ENCODE results near the gene ITGB1BP1. TPM values are rescaled to one million over a fixed set of nuclear protein-coding genes. Genes with fewer than 3 reads are reported as not detected.
A peak's percentile ranks its signal among the peaks of the same experiment; 100 is the strongest.

Gene ITGB1BP1
- total RNA-seq, 1 donor from 2014 or later, result 97.3 TPM

GRCh38 chr2:9375857-9376428, 47.4 kb downstream of the ITGB1BP1 start:
- Mint-ChIP-seq H3K4me3 (ENCODE audit: unreplicated experiment) (no peak overlapping the region), H3K9me3 (ENCODE audit: unreplicated experiment) (no peaks in the 10 kb centered on the region), H3K27ac (ENCODE audit: unreplicated experiment) (peak overlapping the region; percentile 19), H3K27me3 (ENCODE audit: unreplicated experiment) (peaks cover 7% of the 10 kb centered on the region), H3K36me3 (ENCODE audit: low read depth, unreplicated experiment) (peaks cover 46% of the 10 kb centered on the region), H3K4me1 (ENCODE audit: unreplicated experiment) (peaks cover 40% of the 10 kb centered on the region)
- DNase-seq (ENCODE audit: low spot score), result no peak
- TF ChIP-seq CTCF (IDR thresholded peaks at IDR 0.05; ENCODE audit: unreplicated experiment), result no peak

GRCh38 chr2:9374071-9374730, 49.1 kb downstream of the ITGB1BP1 start:
- DNase-seq (ENCODE audit: low spot score), result no peak
- Mint-ChIP-seq H3K36me3 (ENCODE audit: low read depth, unreplicated experiment) (peaks cover 52% of the 10 kb centered on the region), H3K4me1 (ENCODE audit: unreplicated experiment) (peaks cover 29% of the 10 kb centered on the region), H3K27me3 (ENCODE audit: unreplicated experiment) (peaks cover 7% of the 10 kb centered on the region), H3K9me3 (ENCODE audit: unreplicated experiment) (no peaks in the 10 kb centered on the region), H3K27ac (ENCODE audit: unreplicated experiment) (peak overlapping the region; percentile 43), H3K4me3 (ENCODE audit: unreplicated experiment) (no peak overlapping the region)
- no peak for TF ChIP-seq CTCF (IDR thresholded peaks at IDR 0.05; ENCODE audit: unreplicated experiment)

GRCh38 chr2:9373476-9373875, 49.9 kb downstream of the ITGB1BP1 start:
- DNase-seq (ENCODE audit: low spot score), result no peak
- peaks cover 57% of the 10 kb centered on the region for H3K36me3 Mint-ChIP-seq (ENCODE audit: low read depth, unreplicated experiment)
- H3K9me3 Mint-ChIP-seq (ENCODE audit: unreplicated experiment), result no peaks in the 10 kb centered on the region
- TF ChIP-seq CTCF (IDR thresholded peaks at IDR 0.05; ENCODE audit: unreplicated experiment), result no peak
- no peak overlapping the region for H3K27ac Mint-ChIP-seq (ENCODE audit: unreplicated experiment)
- peaks cover 5% of the 10 kb centered on the region for H3K27me3 Mint-ChIP-seq (ENCODE audit: unreplicated experiment)
- no peak overlapping the region for H3K4me3 Mint-ChIP-seq (ENCODE audit: unreplicated experiment)
- H3K4me1 Mint-ChIP-seq (ENCODE audit: unreplicated experiment), result peaks cover 22% of the 10 kb centered on the region

GRCh38 chr2:9373047-9373446, 50.3 kb downstream of the ITGB1BP1 start:
- H3K27ac Mint-ChIP-seq (ENCODE audit: unreplicated experiment), result no peak overlapping the region
- no peak for TF ChIP-seq CTCF (IDR thresholded peaks at IDR 0.05; ENCODE audit: unreplicated experiment)
- DNase-seq (ENCODE audit: low spot score), result no peak
- H3K9me3 Mint-ChIP-seq (ENCODE audit: unreplicated experiment), result no peaks in the 10 kb centered on the region
- H3K27me3 Mint-ChIP-seq (ENCODE audit: unreplicated experiment), result peaks cover 5% of the 10 kb centered on the region
- H3K4me3 Mint-ChIP-seq (ENCODE audit: unreplicated experiment), result no peak overlapping the region
- H3K36me3 Mint-ChIP-seq (ENCODE audit: low read depth, unreplicated experiment), result peaks cover 59% of the 10 kb centered on the region
- peaks cover 19% of the 10 kb centered on the region for H3K4me1 Mint-ChIP-seq (ENCODE audit: unreplicated experiment)

GRCh38 chr2:9370746-9371145, 52.6 kb downstream of the ITGB1BP1 start:
- Mint-ChIP-seq H3K27me3 (ENCODE audit: unreplicated experiment) (peaks cover 7% of the 10 kb centered on the region), H3K9me3 (ENCODE audit: unreplicated experiment) (no peaks in the 10 kb centered on the region), H3K4me3 (ENCODE audit: unreplicated experiment) (no peak overlapping the region), H3K27ac (ENCODE audit: unreplicated experiment) (no peak overlapping the region), H3K4me1 (ENCODE audit: unreplicated experiment) (peaks cover 13% of the 10 kb centered on the region), H3K36me3 (ENCODE audit: low read depth, unreplicated experiment) (peaks cover 59% of the 10 kb centered on the region)
- no peak for TF ChIP-seq CTCF (IDR thresholded peaks at IDR 0.05; ENCODE audit: unreplicated experiment)
- no peak for DNase-seq (ENCODE audit: low spot score)
